Mesenchymal stem cell (in vitro differentiated cells and primary cell): ENCODE results near the gene CEP152.
A peak's percentile ranks its signal among the peaks of the same experiment; 100 is the strongest.

ENCODE experiments used
- DNase-seq: peaks from one replicate; pipeline ENCODE4 v3.0.0-alpha.2; 2013
- H2AFZ ChIP-seq: one replicate; pipeline ENCODE4 v1.6.1; 2013; ENCODE audit warnings: low read depth, mild to moderate bottlenecking, control low read depth, inconsistent platforms, low read length, moderate library complexity
- H2AK5ac ChIP-seq: 2 replicates; pipeline ENCODE4 v1.6.1; 2013; ENCODE audit warnings: low read length, moderate library complexity, mild to moderate bottlenecking, inconsistent platforms; ENCODE audit not compliant: severe bottlenecking
- H2BK120ac ChIP-seq: one replicate; pipeline ENCODE4 v1.6.1; 2013; ENCODE audit warnings: low read depth, mild to moderate bottlenecking, inconsistent platforms, low read length, moderate library complexity
- H2BK12ac ChIP-seq, 2 experiments: one replicate each; pipeline ENCODE4 v1.6.1; 2013; ENCODE audit warnings: inconsistent platforms in 2 of 2, low read length in 2 of 2, mild to moderate bottlenecking in 2 of 2, moderate library complexity in 2 of 2, control low read depth in 1 of 2
- H2BK15ac ChIP-seq: one replicate; pipeline ENCODE4 v1.6.1; 2013; ENCODE audit warnings: mild to moderate bottlenecking, low read depth, inconsistent platforms; ENCODE audit not compliant: poor library complexity, severe bottlenecking
- H2BK5ac ChIP-seq: 2 replicates; pipeline ENCODE4 v1.6.1; 2013; ENCODE audit warnings: low read depth, mild to moderate bottlenecking, low read length, control low read depth, inconsistent platforms; ENCODE audit not compliant: poor library complexity, severe bottlenecking
- H3K14ac ChIP-seq, 2 experiments: one replicate each; pipeline ENCODE4 v1.6.1; 2013; ENCODE audit warnings: inconsistent platforms in 2 of 2, low read length in 2 of 2, control low read depth in 1 of 2, mild to moderate bottlenecking in 1 of 2, moderate library complexity in 1 of 2
- H3K18ac ChIP-seq, 2 experiments: one replicate each; pipeline ENCODE4 v1.6.1; 2013; ENCODE audit warnings: inconsistent platforms in 2 of 2, low read length in 2 of 2, control low read depth in 1 of 2, low read depth in 1 of 2, mild to moderate bottlenecking in 1 of 2
- H3K23ac ChIP-seq, 2 experiments: one replicate each; pipeline ENCODE4 v1.6.1; 2013; ENCODE audit warnings: inconsistent platforms in 2 of 2, low read length in 2 of 2, mild to moderate bottlenecking in 2 of 2, moderate library complexity in 2 of 2, control low read depth in 1 of 2
- H3K27ac ChIP-seq: 2 replicates; pipeline ENCODE4 v1.5.1; 2013; ENCODE audit warnings: mild to moderate bottlenecking, moderate library complexity, low read length, control low read depth, inconsistent platforms; ENCODE audit not compliant: poor library complexity, severe bottlenecking
- H3K27me3 ChIP-seq, 2 experiments: 2 replicates each; pipeline versions ENCODE4 v1.6.1 to v1.7.0; 2013; ENCODE audit warnings: low read length in 2 of 2, mild to moderate bottlenecking in 2 of 2, moderate library complexity in 2 of 2, control low read depth in 1 of 2, inconsistent platforms in 1 of 2; ENCODE audit not compliant: control insufficient read depth in 1 of 2, insufficient read depth in 1 of 2
- H3K36me3 ChIP-seq, 2 experiments: 2 replicates each; pipeline versions ENCODE4 v1.6.1 to v1.7.0; 2013; ENCODE audit warnings: low read length in 2 of 2, control low read depth in 1 of 2, inconsistent platforms in 1 of 2, low read depth in 1 of 2, mild to moderate bottlenecking in 1 of 2; ENCODE audit not compliant: insufficient read depth in 2 of 2, control insufficient read depth in 1 of 2
- H3K4ac ChIP-seq, 2 experiments: one replicate each; pipeline ENCODE4 v1.6.1; 2013; ENCODE audit warnings: inconsistent platforms in 2 of 2, low read length in 2 of 2, mild to moderate bottlenecking in 2 of 2, moderate library complexity in 2 of 2, control low read depth in 1 of 2, low read depth in 1 of 2
- H3K4me1 ChIP-seq: 2 replicates; pipeline ENCODE4 v1.6.1; 2013; ENCODE audit warnings: low read depth, low read length, control low read depth; ENCODE audit not compliant: control insufficient read depth, insufficient read depth
- H3K4me2 ChIP-seq: 2 replicates; pipeline ENCODE4 v1.6.1; 2013; ENCODE audit warnings: low read length, mild to moderate bottlenecking, inconsistent platforms; ENCODE audit not compliant: poor library complexity, severe bottlenecking
- H3K4me3 ChIP-seq, 2 experiments: 2 replicates each; pipeline versions ENCODE4 v1.5.1 to v1.7.0; 2013; ENCODE audit warnings: low read length in 2 of 2, mild to moderate bottlenecking in 2 of 2, control low read depth in 1 of 2, low read depth in 1 of 2; ENCODE audit not compliant: insufficient read depth in 1 of 2
- H3K79me1 ChIP-seq: replicated peaks from 2 replicates; pipeline ENCODE4 v1.6.1; 2013; ENCODE audit warnings: mild to moderate bottlenecking, control low read depth, low read length, inconsistent platforms; ENCODE audit not compliant: poor library complexity, severe bottlenecking
- H3K9ac ChIP-seq: 2 replicates; pipeline ENCODE4 v1.7.0; 2013; ENCODE audit warnings: mild to moderate bottlenecking, low read length, moderate library complexity
- H3K9me3 ChIP-seq: 2 replicates; pipeline ENCODE4 v1.7.0; 2013; ENCODE audit warnings: mild to moderate bottlenecking, low read length; ENCODE audit not compliant: control insufficient read depth
- H4K8ac ChIP-seq: one replicate; pipeline ENCODE4 v1.6.1; 2013; ENCODE audit warnings: inconsistent platforms, mild to moderate bottlenecking, low read length, moderate library complexity
- H4K91ac ChIP-seq: one replicate; pipeline ENCODE4 v1.6.1; 2013; ENCODE audit warnings: mild to moderate bottlenecking, low read length, inconsistent platforms
- WGBS: methylation state at CpG from one replicate; pipeline ENCODE4 v1.1.7; 2013; ENCODE audit warnings: mixed read lengths; 5-methylcytosine and 5-hydroxymethylcytosine counted together

Gene CEP152

GRCh38 chr15:48696627-48697312 is 114.1 kb downstream of the CEP152 start:
- Histone ChIP-seq H3K9ac (no peak overlapping the region), H2AK5ac (peak overlapping the region; percentile 76), H3K4ac (no peak overlapping the region), H3K4me2 (no peak overlapping the region), H3K4me1 (peaks cover 4% of the 10 kb centered on the region), H3K27me3 (no peaks in the 10 kb centered on the region), H4K8ac (no peak overlapping the region), H3K4me3 (no peak overlapping the region), H3K9me3 (no peaks in the 10 kb centered on the region), H2BK5ac (no peak overlapping the region), H2AFZ (no peak overlapping the region), H3K36me3 (no peaks in the 10 kb centered on the region), H3K23ac (no peak overlapping the region), H4K91ac (peak overlapping the region; percentile 3), H2BK12ac (no peak overlapping the region), H3K14ac (no peak overlapping the region), H3K79me1 (no peaks in the 10 kb centered on the region), H3K18ac (no peak overlapping the region), H3K27ac (peak overlapping the region; percentile 82), H2BK15ac (no peak overlapping the region), H2BK120ac (no peak overlapping the region)
- DNase-seq, result no peak
- 50% methylated on average over 2 of the region's 3 CpGs for whole genome bisulfite sequencing

- peak overlapping the region; percentile 99 for H3K27ac ChIP-seq
- no peak overlapping the region for H2AFZ ChIP-seq
- H2AK5ac ChIP-seq, result peak overlapping the region; percentile 98
- H3K4me1 ChIP-seq, result peaks cover 4% of the 10 kb centered on the region
- no peak overlapping the region for H2BK120ac ChIP-seq
- no peak overlapping the region for H2BK12ac ChIP-seq
- H3K27me3 ChIP-seq, result no peaks in the 10 kb centered on the region
- H3K4ac ChIP-seq, result no peak overlapping the region
- H4K91ac ChIP-seq, result no peak overlapping the region
- DNase-seq, result no peak
- H3K9me3 ChIP-seq, result no peaks in the 10 kb centered on the region
- no peak overlapping the region for H4K8ac ChIP-seq
- no peak overlapping the region for H3K4me2 ChIP-seq
- 73% methylated on average over 5 of the region's 6 CpGs for WGBS
- no peaks in the 10 kb centered on the region for H3K36me3 ChIP-seq
- H2BK15ac ChIP-seq, result no peak overlapping the region
- H3K18ac ChIP-seq, result no peak overlapping the region
- H2BK5ac ChIP-seq, result peak overlapping the region; percentile 67
- no peak overlapping the region for H3K9ac ChIP-seq
- H3K14ac ChIP-seq, result no peak overlapping the region
- H3K23ac ChIP-seq, result no peak overlapping the region
- no peaks in the 10 kb centered on the region for H3K79me1 ChIP-seq
- H3K4me3 ChIP-seq, result no peak overlapping the region
These were observed 114.9 kb downstream of the CEP152 start for GRCh38 chr15:48695827-48696573.

GRCh38 chr15:48695088-48695826 is 115.6 kb downstream of the CEP152 start:
- Histone ChIP-seq H3K9me3 (no peaks in the 10 kb centered on the region), H3K4me3 (no peak overlapping the region), H2BK120ac (no peak overlapping the region), H2AK5ac (no peak overlapping the region), H4K8ac (no peak overlapping the region), H3K36me3 (no peaks in the 10 kb centered on the region), H3K27me3 (no peaks in the 10 kb centered on the region), H3K4me1 (peaks cover 4% of the 10 kb centered on the region), H3K9ac (no peak overlapping the region), H3K27ac (peak overlapping the region; percentile 99), H3K23ac (no peak overlapping the region), H2BK12ac (no peak overlapping the region), H2BK5ac (peak overlapping the region; percentile 61), H2BK15ac (no peak overlapping the region), H3K4me2 (no peak overlapping the region), H2AFZ (no peak overlapping the region), H3K14ac (no peak overlapping the region), H3K4ac (no peak overlapping the region), H4K91ac (no peak overlapping the region), H3K18ac (no peak overlapping the region), H3K79me1 (no peaks in the 10 kb centered on the region)
- DNase-seq, result peak; percentile 82

GRCh38 chr15:48693484-48693883 is 117.4 kb downstream of the CEP152 start:
- Histone ChIP-seq H3K4me2 (no peak overlapping the region), H3K27me3 (no peaks in the 10 kb centered on the region), H3K4ac (no peak overlapping the region), H2BK12ac (no peak overlapping the region), H3K9me3 (no peaks in the 10 kb centered on the region), H2BK5ac (no peak overlapping the region), H3K23ac (no peak overlapping the region), H3K4me1 (peaks cover 4% of the 10 kb centered on the region), H2AK5ac (no peak overlapping the region), H3K27ac (peak overlapping the region; percentile 99), H3K4me3 (no peak overlapping the region), H3K14ac (no peak overlapping the region), H3K36me3 (no peaks in the 10 kb centered on the region), H2BK15ac (no peak overlapping the region), H3K18ac (no peak overlapping the region), H2BK120ac (no peak overlapping the region), H4K8ac (no peak overlapping the region), H2AFZ (no peak overlapping the region), H4K91ac (no peak overlapping the region), H3K79me1 (no peaks in the 10 kb centered on the region), H3K9ac (peak overlapping the region; percentile 32)
- DNase-seq, result peak; percentile 37
